GM19239 (cell line): Measurements from ENCODE around the gene EIF4G1.
"Not testable (repeated sequence)": the region's sequence is repeated elsewhere in the genome, so short reads cannot be mapped to it uniquely, and the experiment has no call there.

Source experiments
- DNase-seq: peaks from one replicate; pipeline ENCODE4 v3.0.0; 2011; ENCODE audit warnings: low spot score; ENCODE audit not compliant: insufficient read length
- FAIRE-seq: peaks from 2 replicates; lab custom pipeline; 2011; peaks lifted over from hg19 to GRCh38; lab: Jason Lieb, UNC

The EIF4G1 gene, protein sequence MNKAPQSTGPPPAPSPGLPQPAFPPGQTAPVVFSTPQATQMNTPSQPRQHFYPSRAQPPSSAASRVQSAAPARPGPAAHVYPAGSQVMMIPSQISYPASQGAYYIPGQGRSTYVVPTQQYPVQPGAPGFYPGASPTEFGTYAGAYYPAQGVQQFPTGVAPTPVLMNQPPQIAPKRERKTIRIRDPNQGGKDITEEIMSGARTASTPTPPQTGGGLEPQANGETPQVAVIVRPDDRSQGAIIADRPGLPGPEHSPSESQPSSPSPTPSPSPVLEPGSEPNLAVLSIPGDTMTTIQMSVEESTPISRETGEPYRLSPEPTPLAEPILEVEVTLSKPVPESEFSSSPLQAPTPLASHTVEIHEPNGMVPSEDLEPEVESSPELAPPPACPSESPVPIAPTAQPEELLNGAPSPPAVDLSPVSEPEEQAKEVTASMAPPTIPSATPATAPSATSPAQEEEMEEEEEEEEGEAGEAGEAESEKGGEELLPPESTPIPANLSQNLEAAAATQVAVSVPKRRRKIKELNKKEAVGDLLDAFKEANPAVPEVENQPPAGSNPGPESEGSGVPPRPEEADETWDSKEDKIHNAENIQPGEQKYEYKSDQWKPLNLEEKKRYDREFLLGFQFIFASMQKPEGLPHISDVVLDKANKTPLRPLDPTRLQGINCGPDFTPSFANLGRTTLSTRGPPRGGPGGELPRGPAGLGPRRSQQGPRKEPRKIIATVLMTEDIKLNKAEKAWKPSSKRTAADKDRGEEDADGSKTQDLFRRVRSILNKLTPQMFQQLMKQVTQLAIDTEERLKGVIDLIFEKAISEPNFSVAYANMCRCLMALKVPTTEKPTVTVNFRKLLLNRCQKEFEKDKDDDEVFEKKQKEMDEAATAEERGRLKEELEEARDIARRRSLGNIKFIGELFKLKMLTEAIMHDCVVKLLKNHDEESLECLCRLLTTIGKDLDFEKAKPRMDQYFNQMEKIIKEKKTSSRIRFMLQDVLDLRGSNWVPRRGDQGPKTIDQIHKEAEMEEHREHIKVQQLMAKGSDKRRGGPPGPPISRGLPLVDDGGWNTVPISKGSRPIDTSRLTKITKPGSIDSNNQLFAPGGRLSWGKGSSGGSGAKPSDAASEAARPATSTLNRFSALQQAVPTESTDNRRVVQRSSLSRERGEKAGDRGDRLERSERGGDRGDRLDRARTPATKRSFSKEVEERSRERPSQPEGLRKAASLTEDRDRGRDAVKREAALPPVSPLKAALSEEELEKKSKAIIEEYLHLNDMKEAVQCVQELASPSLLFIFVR (N-terminal part only)

DNA sequence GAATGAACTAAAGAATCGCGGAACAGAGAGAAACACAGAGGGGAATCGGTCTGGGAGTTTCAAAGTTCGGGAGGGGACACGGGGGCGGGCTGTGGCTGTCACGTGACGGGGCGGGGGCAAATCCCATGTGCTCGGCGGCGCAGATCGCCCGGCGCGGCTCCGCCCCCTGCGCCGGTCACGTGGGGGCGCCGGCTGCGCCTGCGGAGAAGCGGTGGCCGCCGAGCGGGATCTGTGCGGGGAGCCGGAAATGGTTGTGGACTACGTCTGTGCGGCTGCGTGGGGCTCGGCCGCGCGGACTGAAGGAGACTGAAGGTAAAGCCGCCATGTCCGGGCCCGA lies at the start of gene EIF4G1:
Gene EIF4G1, plus strand, starts transcription at position 244 of the 337 bp plus-strand sequence. CDS start 1,191 bp downstream, outside the sequence.
- DNase-seq (peak; percentile 98), FAIRE-seq (peak; percentile 69)

DNA sequence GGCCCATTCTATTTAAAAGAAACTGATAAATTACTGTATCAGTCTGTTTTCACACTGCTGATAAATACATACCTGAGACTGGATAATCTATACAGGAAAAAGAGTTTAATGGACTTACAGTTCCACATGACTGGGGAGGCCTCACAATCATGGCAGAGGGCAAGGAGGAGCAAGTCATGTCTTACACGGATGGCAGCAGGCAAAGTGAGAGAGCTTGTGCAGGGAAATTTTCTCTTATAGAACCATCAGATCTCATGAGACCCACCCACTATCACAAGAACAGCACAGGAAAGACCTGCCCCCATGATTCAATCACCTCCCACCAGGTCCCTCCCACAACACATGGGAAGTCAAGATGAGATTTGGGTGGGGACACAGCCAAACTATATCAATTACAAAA lies 47.2 kb upstream of the EIF4G1 start:
- DNase-seq, FAIRE-seq: not testable (repeated sequence)

DNA sequence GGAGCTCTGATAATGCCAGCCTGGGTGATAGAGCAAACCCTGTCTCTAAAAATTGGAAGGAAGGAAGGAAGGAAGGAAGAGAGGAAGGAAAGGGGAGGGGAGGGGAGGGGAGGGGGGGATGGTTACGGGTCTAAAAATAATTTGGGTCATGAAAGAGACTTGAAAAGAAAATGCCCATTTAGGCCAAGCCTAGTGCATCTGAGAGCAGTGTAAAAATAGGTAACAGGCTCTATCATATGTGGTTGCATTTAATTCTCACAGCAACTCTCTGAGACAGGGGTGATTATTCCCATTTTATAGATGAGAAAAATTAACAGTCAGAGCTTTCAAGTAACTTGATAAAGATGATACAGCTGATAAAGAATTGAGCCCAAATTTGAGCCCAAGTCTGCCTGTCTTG lies 42.1 kb upstream of the EIF4G1 start:
- FAIRE-seq (no peak), DNase-seq (no peak)

DNA sequence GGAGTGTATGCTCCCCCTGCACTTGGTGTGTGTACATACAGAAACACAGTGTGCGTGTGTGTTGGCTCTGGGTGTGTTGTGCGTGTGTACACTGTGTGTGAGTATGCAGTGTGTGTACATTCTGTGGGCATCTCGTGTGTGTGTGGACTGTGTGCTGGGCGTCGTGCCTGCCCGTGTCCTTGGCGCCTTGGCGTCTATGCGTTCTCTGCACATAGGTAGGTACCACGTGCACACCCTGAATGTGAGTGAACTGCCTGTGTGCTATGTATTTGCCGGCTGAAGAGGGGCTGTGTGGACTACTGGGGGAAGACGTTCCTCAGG lies 39.1 kb upstream of the EIF4G1 start:
- DNase-seq = no peak
- no peak for FAIRE-seq

DNA sequence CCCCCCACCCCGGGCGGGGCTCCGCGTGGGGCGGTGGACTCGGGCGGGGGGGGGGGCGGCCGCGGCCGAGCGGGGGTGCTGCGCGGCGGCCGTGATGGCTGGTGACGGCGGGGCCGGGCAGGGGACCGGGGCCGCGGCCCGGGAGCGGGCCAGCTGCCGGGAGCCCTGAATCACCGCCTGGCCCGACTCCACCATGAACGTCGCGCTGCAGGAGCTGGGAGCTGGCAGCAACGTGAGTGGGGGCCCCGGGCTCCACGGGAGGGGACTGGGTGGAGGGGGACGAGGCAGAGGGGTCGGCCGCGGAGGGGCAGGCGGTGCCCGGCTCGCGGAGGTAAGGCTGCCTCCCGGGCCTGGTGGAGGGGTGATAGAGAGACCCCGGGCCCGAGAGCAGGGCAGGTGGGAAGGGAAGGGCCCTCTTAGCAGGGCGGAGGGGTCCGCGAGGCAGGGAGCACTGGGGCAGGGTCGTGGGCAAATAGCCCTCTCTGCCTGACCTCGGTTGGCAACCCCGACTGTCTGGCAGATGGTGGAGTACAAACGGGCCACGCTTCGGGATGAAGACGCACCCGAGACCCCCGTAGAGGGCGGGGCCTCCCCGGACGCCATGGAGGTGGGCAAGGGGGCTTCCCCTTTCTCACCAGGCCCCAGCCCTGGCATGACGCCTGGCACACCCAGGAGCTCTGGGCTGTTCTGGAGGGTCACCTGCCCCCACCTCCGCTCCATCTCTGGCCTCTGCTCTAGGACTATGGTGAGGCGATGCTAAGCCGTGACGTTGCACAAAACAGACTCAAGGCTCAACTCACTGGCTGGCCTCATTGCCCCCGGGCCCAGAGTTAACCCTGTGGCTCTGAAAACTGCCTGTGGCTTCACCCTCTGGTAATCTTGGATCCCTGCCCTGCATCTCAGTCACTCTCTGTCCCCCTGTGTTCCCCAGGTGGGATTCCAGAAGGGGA lies 38.2 kb upstream of the EIF4G1 start, which contains the start of gene ECE2:
Gene ECE2, plus strand, starts transcription at position 62 of the 950 bp plus-strand sequence. Its CDS starts 132 bp downstream, at position 194.
- DNase-seq (no peak), FAIRE-seq (no peak)

DNA sequence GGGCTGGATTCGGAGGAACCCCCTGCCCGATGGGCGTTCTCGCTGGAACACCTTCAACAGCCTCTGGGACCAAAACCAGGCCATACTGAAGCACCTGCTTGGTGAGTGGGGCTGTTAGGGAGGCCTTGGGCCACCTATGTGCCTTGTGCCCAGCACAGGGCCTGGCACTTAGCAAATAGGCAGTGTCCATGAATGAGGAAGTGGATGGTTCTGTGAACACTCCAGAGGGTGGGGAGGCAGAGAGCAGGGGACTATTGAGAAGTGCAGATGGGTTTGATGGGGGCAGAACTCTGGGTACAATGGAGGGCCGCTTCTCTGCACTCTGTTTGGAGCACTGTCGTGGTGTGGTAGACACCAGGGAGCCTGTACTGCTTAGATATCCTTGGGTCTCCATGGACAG lies 37.0 kb upstream of the EIF4G1 start:
- no peak for FAIRE-seq
- DNase-seq = no peak

DNA sequence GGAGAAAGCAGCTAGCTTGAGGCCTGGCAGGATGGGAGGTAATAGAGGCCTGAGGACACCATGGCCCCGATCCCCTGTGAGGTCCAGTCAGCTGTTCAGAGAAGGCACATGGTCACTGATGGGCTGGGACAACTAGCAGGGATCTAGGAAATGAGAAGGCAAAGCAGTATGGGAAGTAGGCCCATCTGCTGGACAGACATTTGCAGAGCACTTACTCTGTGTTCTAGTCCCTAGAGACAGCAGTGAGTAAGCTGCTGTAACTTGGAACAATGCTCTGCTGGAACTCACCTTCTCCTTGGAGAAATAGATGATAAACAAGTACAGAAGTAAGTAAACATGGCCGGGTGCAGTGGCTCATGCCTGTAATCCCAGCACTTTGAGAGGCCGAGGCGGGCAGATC lies 31.5 kb upstream of the EIF4G1 start:
- DNase-seq (no peak), FAIRE-seq (no peak)

DNA sequence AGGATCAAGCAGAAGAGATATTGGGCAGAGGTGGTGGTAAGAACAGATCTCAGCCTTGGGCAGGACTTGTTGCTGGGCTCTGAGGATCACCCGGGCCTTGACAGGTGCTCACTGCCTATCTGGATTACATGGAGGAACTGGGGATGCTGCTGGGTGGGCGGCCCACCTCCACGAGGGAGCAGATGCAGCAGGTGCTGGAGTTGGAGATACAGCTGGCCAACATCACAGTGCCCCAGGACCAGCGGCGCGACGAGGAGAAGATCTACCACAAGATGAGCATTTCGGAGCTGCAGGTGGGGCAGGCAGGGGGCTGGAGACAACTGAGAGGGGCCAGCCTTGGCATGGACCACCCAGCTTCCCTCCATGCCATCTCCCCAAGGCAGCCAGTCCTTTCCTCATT lies 30.7 kb upstream of the EIF4G1 start:
- DNase-seq (no peak), FAIRE-seq (no peak)

DNA sequence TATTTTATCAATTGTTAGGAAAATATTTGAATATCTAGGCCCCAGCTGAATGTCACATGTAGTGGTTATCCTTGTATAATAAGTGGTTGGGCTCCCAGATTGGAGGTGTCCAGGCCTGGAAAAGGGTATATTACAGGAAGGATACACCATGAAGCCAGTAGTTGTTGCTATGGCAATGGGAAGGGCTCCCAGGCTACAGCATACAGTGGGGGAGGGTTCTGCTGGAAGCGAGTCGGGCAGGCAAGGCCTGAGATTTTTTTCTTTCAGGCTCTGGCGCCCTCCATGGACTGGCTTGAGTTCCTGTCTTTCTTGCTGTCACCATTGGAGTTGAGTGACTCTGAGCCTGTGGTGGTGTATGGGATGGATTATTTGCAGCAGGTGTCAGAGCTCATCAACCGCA lies 29.7 kb upstream of the EIF4G1 start:
- FAIRE-seq (no peak), DNase-seq (no peak)

DNA sequence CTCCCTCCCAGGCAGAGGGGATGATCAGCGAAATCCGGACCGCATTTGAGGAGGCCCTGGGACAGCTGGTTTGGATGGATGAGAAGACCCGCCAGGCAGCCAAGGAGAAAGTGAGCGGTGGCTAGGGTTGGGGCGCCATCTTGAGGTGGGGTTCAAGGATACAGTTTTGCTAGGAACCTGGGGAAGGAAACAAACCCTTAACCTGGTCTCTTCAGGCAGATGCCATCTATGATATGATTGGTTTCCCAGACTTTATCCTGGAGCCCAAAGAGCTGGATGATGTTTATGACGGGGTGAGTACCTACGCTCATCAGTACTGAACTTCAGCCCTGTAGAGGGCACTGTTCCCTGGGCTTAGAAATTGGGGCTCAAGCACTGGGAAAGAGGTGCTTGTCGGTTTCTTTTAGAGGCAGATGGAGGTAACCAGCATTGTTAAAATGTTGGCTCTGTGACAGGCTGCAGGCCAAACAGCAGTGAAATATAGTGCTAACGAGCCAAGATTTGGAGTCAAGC lies 24.9 kb upstream of the EIF4G1 start:
- FAIRE-seq (no peak), DNase-seq (peak; percentile 52)

DNA sequence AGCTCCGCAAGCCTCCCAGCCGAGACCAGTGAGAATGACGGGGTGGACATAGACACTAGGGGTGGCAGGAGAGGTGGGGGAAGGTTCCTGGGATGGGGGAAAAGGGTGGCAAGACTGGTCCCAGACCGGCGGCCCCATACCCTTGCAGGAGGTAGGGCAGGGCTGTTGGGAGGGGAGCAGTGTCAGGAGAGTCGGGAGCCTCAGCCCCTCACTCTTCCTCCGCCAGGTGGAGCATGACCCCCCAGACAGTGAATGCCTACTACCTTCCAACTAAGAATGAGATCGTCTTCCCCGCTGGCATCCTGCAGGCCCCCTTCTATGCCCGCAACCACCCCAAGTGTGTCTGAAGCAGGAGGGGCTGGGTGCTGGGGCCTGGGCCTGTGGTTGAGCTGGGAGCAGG lies 24.1 kb upstream of the EIF4G1 start:
- DNase-seq (no peak), FAIRE-seq (no peak)

DNA sequence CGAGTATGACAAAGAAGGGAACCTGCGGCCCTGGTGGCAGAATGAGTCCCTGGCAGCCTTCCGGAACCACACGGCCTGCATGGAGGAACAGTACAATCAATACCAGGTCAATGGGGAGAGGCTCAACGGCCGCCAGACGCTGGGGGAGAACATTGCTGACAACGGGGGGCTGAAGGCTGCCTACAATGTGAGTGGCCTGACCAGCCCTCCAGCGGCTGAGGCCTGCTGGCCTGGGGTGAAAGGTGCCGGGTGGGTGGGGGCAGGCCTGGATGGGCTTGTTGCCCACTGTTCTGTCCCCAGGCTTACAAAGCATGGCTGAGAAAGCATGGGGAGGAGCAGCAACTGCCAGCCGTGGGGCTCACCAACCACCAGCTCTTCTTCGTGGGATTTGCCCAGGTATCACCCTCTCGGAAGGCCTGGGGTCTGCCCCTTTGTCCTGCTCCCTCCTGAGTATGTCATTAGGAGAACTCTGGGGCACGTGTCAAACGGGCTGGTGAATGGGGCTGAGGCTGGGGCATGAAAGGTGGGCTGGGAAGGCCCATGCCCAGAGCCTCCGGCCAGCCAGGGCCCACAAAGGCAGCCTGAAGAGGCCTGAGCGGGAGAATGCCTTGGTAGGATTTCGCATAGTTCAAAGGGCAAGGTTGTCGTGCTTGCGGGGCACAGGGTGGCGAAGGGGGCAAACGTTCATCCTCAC lies 23.2 kb upstream of the EIF4G1 start:
- DNase-seq (no peak), FAIRE-seq (no peak)

DNA sequence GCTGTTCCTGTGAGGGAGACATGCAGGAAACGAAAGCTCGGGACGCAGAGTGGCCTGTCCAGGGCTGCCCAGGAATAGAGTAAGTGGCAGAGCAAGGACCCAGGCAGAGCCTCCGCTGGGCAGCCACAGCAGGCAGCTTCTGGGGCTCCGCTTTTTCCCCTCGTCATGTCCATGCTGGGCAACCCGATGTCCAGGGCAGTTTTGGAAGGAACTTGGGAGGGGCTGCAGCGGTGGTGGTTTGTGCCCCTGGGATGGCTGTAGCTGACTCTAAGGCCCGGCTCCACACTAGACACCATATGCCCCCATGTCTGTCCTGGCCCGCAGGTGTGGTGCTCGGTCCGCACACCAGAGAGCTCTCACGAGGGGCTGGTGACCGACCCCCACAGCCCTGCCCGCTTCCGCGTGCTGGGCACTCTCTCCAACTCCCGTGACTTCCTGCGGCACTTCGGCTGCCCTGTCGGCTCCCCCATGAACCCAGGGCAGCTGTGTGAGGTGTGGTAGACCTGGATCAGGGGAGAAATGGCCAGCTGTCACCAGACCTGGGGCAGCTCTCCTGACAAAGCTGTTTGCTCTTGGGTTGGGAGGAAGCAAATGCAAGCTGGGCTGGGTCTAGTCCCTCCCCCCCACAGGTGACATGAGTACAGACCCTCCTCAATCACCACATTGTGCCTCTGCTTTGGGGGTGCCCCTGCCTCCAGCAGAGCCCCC lies 22.5 kb upstream of the EIF4G1 start:
- DNase-seq = no peak
- FAIRE-seq = no peak

DNA sequence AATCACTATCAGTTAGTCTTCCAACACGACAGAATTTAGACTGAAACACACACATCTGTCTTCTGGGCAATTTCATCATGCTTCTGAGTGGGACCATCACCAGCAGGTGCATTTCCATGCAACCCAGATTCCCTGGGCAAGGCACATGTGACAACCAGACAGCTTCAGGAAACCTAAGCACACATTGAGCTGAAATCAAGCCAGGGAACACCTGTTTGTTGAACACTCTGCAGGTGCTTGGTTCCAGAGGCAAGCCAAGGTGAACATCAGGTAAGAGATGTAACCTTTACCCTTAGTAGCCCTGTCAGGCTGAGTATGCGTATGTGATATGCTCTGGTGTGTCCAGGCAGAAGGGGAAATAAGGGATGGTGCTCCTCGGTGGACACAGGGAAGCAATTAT lies 18.6 kb upstream of the EIF4G1 start:
- no peak for FAIRE-seq
- DNase-seq = no peak

DNA sequence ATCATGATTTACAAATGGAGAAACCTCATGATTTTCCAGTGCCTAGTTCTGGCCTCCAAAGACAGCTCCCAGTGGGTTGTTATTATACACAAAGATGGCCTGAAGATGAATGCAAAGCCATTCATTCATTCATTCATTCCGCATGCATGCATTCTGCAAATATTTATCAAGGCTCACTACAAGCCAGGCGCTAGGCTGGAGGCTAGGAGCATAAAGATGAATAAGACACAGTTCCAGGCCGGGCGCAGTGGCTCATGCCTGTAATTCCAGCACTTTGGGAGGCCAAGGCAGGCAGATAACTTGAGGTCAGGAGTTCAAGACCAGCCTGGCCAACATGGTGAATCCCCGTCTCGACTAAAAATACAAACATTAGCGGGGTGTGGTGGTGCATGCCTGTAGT lies 17.8 kb upstream of the EIF4G1 start:
- no peak for FAIRE-seq
- no peak for DNase-seq

DNA sequence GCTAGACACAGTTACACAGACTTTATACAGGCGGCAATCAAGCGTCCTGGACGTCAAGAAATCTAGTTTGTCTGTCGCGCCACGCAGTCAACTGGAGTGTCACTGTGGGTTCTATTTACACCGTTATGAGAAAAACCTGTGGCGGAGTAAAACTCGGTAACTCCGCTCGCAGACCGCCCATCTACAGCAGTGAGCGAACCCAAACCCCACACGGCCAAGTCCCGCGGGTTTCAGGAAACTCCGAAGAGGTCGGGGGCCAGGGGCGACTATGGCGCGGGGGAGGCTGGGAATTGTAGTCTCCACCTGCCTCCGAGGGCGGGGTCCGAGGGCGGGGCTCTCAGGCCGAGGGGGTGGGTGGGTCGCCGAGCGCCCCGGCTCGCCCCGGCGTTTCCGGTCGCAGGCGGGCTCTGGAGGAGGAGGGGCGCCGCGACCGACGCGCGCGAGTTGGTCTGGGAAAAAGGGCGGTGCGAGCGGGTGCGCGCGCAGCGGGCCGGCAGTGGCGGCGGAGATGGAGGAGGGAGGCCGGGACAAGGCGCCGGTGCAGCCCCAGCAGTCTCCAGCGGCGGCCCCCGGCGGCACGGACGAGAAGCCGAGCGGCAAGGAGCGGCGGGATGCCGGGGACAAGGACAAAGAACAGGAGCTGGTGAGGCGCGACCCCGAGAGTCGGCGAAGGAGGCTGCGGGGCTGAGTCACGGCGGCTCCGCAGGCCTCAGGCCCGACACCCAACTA lies 15.5 kb upstream of the EIF4G1 start, which contains the start of gene PSMD2:
Gene PSMD2, plus strand, starts transcription at position 483 of the 729 bp plus-strand sequence. Its CDS starts 26 bp downstream, at position 509.
- FAIRE-seq = peak; percentile 76

More for the DNA sequence above, 15.5 kb upstream of the EIF4G1 start, which contains the start of gene PSMD2:
- peak; percentile 95 for DNase-seq
